NCI-H1105 treated with DMSO at 0.1 percent for 48 hours (cell line): Measurements from ENCODE around the gene PCDH9.
A peak's percentile ranks its signal among the peaks of the same experiment; 100 is the strongest.

Experiments used
- DNase-seq: peaks from one replicate; lab custom pipeline; 2025; lab: John Stamatoyannopoulos, UW

The PCDH9 gene

DNA sequence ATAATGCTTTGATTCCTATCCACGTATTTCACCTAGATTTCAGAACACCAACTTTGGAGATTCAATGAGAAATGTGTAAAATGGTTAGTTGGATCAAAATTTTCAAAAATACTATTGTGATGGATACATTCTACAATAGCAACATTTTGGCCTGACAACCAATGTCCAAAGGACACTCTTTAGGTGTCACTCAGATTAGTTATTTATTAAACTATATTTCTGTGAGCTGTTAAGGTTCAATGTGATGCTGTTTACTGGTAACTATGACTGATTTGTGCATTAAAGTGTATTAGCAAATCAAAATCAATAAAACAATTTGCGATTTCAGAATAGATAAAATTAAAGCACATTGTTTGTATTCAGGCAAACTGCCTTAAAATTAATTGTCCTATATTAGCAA, 149.8 kb downstream of the PCDH9 start:
- DNase-seq, result no peak

DNA sequence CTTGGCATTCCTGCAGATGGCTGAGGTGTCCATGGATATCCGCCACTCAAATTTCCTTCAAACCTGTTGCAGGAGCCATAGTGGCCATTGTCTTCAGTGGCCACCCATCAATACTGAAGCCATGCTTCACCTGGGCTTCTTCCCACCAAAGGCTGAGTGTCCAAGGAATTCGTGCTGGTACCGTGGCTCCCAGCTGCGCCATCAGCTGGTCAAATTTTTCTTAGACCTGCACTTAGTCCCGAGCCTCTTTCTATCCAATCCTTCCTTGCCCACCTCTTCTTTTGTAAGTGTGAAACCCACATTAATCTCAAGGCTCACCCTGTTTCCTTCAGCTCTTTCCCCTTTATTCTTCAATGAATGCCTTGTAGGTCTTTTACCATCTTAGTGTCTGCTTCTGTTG, 152.1 kb downstream of the PCDH9 start:
- no peak for DNase-seq

DNA sequence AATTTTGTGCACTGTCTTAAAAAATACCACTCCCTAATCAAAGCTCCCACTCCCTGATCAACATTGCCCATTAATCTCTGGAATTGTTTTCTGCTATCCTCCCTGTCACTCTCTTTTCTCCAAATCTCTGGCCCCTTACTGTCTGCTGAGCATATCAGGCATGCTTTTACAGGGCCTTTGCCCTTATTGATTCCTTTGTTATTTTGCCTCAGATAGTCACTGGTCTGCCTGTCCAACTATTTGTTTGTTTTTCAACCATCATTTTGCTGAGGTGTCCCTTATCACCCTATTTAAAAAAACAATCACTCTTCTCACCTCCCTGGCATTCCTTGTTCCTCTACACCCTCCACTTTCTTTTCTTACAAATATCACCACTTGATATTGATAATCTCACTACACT, 153.0 kb downstream of the PCDH9 start:
- DNase-seq, result no peak

DNA sequence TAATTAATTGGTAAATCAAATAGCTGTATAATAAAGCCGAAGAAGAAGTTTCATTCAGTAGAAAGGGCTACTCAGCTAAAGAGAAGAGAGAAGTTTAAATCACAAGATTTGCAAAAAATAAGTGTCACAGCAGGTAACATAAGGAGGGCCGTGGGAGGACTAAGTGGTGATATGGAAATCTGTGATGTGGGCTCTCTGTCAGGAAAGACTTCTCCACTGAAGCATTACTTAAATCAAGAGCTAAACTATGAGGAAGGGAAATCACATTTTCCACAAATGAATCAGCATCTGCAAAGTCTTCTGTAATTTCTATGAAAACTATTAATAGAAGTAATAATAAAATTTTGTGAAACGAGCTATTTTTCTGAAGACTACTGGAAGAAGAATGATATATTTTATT, 153.8 kb downstream of the PCDH9 start:
- no peak for DNase-seq

DNA sequence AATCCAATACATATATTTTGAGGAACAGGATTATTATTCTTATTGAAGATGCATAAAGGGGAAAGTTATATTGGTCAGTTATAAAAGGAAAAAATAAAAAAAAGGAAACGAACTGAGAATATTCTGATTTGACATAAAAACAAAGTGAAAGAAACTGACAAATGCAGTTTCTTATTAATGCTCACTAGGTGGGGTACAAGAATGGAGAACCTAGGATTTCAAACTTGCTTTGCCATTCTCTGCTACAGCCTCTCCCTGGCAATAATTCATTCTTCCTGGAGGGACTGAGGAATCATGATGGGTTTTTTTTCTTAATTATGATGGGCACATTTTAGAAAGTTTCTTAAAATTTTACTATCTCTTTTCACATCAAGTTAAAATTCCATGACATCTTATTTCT, 154.9 kb downstream of the PCDH9 start:
- no peak for DNase-seq

DNA sequence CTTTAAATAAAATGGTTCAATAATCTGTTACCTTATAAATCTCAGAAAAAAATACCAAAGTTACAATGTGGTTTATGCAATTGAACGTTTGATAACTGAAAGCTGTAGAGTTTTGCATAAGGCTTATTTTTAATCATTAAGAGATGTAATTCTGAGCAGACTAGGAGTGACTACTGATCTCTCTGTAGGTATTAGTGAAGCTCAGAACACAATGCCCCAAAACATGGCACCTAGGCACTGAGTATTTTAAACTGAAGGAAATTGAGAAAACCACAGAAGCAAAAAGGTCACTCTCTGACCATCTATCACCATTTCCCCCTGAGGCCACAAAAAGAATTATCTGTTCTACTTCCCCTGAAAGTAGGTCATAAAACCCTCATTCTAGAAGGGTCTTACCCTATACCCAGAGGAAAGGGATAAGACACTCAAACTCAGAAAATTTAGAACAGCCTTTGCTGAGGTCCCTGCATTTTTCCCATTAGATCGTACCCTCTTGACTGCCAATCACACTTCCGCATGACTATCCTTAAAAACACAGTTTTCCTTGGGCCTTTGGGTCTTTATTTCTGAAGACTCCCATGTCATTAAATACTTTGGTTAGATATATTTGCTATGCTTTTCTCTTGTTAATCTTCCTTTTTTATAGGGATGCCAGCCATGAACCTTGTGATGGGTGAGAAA, 158.1 kb downstream of the PCDH9 start:
- no peak for DNase-seq

DNA sequence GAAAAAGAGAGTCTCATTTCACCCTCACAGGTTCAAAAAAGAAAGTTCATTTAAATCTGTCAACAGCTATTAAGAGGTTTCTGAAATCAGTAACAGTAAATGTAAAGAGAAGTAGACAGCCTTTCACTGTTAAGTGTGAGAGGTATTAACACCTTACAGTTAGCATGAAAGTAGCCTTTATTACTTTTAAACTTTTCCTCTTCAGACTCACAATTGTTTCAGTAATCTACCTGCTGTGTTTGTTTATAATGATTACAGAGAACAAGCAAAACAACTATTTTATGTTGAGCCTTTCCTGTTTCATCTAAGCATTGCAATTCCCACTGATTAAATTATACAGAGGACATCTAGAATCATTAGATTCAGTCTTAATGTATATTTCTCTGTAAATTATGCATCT, 159.8 kb downstream of the PCDH9 start:
- no peak for DNase-seq

DNA sequence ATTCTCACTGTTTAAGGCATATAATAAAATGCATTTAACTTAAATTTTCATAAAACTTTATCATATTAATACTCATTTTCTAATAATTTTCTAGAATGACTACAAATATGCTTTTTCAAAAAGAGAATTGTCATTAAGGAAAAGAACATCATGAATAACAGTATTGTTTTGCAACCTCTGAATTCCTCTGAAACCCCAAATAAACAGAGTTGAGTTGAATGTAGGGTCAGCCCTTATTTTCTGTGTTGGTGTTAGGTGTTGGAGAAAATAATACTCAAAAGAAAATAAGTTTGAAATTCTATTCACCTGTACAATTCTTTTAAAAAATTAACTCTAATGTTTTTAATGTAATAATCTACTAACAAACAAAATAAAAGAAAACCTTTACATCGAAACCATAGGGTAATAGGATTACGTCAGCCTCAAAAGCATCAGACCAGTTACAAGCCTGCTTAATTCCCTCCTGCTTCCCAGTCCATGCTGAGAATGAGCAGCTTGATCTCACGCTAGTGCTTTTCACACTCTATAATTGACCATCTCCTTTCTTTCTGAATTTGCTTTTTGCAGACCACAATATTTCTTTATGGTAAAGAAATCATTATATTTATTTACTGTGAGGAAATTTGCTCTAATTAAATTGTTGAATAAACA, 160.9 kb downstream of the PCDH9 start:
- peak; percentile 13 for DNase-seq

DNA sequence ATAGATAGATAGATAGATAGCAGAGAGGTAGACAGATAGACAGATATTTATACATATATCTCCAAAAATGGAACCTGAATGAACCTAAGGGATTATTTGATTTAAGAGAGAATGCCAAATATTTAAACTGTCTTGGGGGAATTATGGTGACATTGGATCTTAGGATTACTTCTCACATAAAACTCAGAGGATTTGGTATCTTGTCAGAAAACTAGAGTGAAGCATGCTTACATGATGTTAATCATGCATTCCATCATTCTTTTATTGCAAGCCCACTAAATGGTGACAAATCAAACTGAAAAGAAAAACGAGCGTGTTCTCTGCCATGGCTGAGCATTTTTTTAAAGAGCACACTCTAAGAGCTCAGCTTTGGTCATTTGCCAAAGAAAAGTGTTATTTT, 165.2 kb downstream of the PCDH9 start:
- DNase-seq, result no peak

DNA sequence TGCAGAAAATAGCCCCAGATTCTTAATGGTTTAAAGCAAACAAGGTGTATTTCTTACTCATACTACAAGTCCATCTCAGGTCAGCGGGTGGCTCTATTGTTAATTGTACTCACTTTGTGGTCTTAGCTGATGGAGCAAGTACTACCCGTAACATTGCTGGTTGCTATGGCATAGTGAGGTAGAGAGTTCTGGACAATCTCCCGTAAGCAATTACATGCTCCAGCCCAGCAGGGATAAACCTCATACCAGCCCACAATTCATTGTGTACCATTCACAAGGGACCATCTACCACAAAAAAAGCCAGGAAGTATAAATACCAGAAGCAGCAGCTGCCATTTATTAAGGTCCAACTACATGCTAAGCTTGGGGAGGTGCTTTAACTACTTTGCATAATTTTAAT, 167.1 kb downstream of the PCDH9 start:
- DNase-seq, result no peak

DNA sequence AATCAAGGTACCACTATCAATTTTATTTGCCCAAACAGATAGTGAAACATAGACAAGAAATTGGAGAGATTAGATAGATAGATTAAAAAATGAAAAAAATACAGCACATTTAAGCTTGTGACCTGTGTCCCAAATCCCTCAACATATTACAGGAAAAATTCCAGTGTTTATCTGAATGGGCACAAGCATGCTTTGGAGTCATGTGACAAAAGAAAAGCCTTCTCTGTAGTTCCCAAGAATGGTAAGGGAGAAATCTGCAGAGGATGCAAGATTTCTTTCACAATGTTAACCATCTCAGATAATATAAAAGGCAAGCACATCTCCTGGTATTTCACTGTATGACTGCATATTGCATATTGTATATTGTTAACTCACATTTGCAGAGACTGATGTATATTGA, 168.0 kb downstream of the PCDH9 start:
- no peak for DNase-seq

DNA sequence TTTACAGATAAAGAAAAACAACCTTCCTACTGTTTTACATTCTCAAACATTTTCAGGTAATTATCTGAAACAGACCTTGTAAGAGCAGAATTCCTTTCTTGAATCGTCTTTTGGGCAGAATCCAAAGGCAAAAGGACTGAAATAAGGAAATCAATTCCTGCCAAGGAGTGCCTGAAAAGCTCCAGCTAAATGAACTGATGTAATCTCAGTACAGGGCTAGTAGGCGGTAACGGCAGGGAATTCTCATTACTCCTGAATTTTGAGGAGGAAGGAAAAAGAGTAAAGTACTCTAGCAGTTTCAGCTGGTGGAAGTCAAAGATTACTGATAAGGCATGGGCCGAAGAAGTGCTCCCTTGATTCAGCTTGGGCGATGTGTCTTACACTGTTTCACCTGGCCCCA, 168.4 kb downstream of the PCDH9 start:
- no peak for DNase-seq

DNA sequence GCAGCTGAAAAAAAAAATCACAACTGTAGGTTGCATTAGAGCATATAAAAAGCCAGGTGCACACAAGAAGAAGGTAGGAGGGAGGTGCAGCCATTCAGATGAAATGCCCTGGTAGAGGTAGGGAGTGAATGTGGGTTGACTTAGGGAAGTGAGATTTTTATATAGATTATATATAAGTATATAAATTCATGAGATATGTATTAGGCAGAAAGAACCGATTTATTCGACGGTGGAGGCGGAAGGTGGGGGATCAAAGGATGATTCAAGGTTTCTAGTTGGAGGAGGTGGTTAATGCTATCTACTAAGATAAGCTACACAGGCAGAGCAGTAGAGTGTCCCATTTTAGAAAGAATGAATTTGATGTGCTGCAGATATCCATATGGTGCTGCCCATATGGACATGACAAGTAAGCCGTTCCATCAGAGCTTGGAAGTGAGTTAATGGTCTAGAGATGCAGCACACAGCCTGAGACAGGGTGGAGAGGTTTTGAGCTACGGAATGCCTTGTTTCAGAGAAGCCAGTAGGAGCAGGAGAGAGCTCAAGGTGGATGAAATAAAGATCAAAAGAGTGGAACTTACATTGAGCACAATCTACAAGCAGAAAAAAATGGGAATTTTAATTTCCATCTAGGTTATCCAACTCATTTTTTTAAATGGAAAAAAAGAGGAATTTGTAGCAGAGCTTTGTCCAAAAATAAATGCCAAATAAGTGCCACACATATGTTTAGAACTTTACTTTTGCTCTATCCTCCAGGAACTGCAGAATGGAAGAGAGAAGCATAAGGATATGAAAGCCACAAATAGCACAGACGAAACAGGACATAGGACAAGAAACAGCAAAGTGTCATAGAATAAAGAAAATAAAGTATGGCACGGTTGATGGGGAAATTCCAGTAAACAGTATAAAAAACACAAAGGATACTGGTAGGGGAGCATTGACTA, 177.3 kb downstream of the PCDH9 start:
- no peak for DNase-seq

DNA sequence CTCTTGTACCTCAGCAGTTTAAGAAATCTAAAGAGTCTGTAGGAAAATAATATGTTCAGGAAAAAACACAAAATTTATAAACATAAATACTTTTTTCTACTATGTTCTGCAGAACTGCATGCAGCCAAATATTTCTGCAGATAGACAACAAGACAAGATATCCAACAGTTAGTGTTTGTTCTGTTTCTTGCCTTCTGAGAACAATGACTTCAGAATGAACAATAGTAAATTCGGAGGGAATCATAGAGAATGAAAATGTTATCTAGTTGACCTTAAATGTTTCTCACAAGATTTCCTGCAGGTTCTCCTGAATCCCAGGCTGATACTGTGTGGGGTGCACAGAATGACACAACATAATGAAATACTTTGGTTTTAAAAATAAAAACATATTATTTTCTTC, 180.4 kb downstream of the PCDH9 start:
- no peak for DNase-seq

DNA sequence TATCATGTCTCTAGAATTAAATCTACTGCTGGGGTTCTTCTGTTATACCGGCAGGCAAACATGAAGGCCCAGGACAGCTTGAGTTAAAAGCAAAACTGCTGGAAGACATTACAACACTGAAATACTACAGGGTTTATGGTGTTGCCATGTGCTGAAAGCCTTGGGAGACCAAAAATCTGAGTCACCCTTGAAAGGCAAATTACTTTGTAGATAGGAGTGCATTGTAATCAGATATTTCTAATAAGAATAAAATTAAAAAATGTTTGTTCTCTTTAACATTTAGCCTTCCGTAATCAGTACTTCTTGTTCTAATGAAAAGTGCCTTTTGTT, 181.3 kb downstream of the PCDH9 start:
- no peak for DNase-seq

DNA sequence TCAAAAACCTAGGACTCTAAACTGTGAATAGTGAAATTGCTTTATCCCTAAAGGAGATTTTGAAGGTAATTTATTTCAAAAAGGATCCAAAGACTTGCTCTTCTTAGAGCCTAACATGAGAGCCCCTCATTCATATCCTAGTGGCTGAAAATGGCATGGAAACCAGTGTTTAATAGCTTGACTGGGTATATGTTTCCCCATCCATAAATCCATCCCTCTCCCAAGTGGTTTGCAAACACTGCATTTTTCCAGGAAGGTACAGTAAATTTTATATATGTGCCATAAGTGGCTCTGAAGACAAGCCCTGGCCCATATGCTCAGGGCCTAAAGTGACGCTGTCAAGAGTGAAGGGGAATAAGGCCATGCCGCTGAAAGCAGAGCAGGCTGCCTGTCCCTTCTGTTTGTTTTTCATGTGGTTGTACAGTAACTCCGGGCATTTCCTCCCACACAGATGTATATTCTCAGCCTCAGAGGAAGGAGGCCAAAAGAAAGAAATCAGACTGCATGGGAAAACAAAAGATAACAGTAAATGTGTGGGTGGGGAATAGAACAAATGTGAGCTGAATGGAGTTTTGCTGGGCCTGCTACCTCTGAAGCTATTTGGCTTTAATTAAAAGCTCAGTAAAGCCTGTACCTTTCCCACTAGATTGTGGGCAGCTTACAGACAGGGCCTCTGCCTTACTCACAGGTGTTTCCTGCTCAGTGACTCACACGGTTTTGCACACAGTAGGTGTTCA, 181.9 kb downstream of the PCDH9 start:
- DNase-seq, result no peak

DNA sequence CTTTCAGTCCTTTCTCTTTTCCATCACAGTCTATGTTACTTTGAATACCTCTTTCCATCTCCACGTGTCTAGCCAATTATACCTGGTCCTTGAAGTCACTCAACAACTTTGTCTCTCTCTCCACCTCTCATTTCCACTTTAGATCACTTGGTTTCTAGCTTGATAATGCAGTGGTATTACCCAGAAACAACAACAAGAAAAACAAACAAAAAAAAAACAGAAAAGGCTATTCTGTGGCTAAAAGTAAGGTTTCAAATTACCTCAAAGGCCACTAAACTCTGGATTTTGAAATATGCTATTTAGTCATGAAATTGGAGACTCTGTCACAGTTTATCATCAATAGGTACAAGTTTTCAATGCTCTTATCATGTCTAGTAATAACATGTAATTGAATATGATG, 184.8 kb downstream of the PCDH9 start:
- peak; percentile 75 for DNase-seq

DNA sequence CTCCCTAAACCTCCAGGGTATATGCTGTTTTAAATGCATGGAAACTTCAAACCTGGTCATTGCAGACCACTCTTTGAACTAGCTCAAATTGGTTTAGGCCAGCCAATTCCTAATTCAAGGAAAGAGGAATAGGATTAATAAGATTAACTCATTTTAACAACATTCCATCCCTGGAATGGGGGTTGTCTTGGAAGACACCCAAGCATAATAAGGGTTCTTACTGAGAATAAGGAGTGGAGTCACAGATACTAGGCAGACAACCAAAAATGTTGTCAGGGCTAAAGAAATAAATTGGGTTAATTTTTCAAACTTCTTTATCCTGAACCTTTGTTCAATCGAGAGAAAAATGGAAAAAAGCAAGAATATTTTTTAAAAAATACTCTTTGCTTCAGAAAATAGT, 186.2 kb downstream of the PCDH9 start:
- no peak for DNase-seq

DNA sequence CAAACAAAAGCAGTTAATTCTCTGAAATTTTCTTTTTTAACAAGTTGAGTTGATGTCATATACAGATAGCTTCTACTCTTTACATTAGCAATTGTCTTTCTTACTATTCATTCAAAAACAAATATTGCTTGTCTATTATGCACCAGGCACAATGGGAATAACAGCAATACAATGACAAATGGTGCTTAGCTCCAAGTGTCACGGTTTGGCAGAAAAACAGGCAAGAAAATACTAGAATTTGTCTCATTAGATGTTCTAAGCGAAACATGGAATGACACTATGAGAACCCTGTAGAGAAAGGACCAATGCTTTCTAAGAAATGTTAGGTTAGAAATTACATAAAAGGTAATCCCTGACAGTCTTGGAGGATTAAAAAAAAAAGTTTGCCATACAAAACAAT, 187.6 kb downstream of the PCDH9 start:
- no peak for DNase-seq

DNA sequence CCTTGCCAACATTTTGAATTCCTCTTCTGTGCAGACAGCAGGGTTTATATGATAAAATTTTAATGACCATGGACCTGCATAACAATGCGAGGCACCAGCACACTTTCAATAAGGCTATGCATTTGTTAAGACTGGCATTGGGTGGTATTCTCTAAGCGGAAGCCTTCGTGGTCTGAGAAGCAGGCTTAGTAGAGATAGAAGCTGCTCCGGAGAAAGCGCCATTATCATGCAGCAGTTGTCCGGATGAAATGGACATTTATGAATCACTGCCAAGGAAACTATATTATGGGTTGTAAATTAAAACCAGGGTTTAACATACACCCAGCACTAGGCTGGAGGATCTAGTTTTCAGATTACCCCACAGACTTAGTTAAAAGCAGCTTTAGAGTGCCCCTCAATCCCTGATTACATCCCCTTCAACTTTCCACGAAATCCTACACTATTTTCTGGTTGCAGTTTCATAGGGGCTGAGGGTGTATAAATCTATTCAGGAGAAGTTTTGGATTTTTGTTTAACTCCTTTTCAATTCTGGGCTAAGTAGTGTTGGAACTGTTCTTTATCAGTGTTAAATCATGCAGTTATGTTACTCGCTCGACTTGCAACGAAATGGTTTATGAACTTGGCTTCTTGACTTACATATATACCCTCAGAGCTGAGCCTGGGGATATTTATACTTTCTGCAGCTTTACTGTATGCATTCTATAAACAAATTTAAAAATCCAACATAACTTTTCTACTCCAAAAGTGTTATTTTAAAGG, 193.3 kb downstream of the PCDH9 start:
- no peak for DNase-seq

DNA sequence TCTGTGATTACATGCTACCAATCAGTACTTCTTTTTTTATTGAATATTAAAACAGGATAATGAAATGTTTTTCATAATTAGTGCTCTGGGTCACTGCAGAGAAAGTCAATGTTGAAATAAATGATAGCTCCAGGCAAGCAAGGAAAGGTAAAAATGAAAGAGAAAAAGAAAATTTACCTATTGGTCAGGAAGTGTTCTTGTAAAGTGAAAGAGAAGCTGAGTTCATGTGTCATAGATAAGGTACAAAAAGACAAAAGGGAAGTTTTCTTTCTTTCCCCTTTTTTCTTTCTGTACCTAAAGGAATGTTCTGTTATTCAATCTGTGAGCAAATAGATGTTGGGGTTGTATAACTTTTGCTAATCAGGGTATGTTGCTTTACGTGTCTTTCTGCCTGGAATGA, 197.0 kb downstream of the PCDH9 start:
- DNase-seq, result no peak
